Camera-type eye (tissue), 1 donor: ENCODE measurements around the gene PPIP5K2. TPM values are rescaled to one million over a fixed set of nuclear protein-coding genes. Genes with fewer than 3 reads are reported as not detected.

ENCODE experiments used
- total RNA-seq: library from RNA; depleted of rRNA; stranded (reverse); fragments of >200 nt; gene quantifications from one replicate; pipeline ENCODE4 v1.2.3, GENCODE V29; 2014

Gene PPIP5K2
- 129 TPM for total RNA-seq

DNA sequence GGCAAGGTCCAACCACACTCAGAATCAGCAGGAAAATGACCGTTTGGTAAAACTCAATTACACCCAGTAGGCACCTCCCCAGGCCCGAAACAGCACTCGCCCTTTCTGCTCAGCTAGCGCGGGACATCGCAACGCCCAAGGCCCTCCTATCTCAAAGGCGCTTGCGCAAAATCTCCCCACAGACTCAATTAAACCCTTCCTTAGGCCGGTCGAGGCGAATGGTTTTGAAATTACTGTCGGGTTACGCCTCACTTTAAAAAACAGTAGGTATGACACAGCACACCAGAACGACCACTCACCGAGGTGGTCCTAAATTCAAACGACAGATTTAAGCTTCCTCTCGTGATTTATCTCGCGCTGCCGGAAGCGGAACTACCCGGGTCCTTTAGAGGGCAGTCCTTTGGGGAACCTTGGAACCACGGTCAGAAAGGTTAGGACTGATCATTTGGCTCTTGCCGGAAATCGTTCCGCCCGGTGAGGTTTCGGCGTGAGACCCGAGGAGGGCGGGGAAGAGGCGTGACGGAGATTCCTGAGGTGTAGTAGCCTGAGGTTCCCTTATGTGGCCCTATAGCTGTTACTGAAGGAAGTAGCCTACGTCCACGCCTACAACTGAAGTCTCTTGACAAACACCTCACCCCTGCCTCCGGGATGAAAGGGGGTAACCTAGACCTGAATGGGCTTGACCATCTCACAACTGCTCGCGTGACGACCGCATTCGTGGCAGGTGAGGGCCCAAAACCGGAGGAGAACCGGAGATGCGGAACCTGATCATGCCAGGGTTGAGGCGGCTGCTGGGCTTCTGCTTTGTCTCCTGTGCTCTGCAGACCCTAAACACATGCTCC lies at the start of gene PPIP5K2, which contains the start of gene GIN1:
PPIP5K2 (plus strand) TSS at position 537 of the 842 bp plus-strand sequence. CDS start 9,289 bp downstream, outside the sequence.
GIN1 (minus strand) TSS at position 374 of the 842 bp plus-strand sequence. CDS start 11,431 bp downstream, outside the sequence.

DNA sequence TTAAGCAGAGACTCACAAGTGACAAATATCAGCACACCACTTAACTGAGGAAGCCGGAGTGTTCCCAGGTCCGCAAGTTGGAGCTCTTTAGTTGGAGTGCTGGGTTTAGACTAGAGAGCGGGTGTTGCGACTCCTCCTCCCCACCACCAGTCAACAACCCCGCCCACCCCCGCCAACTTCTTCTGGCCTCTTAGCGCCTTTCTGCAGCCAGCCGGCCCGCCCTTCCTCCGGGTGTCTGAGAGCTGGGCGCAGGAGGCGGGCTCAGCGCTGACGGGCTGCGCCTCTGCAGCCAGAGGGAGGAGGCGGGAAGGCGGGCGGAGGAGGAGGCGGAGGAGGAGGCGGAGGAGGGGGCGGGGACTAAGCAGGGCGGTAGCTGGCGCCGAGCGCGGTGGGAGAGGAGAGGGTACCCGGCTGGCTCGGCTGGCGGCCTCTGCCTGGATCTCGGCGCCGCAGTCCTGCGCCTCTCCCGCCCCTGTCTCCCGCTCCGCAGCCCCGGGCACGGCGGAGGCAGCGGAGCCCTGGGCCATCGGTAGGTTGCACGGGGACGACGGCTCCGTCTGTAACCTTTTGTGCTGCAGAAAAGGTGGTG lies 138.4 kb downstream of the PPIP5K2 start, which contains the start of gene MACIR:
MACIR (plus strand) TSS at position 396 of the 589 bp plus-strand sequence. CDS start 17,157 bp downstream, outside the sequence.

Other genes with a start within 250 kb of the PPIP5K2 start
- gene GIN1, start 163 bp upstream of the PPIP5K2 start, total RNA-seq: 21.7 TPM
- 35.3 TPM for gene MACIR, start 138.5 kb downstream of the PPIP5K2 start, total RNA-seq